ENCODE results near the gene TAS1R1.

TAS1R1 gene

GRCh38 chr1:6614929-6615785, 60.0 kb downstream of the TAS1R1 start:
- Mint-ChIP-seq H3K4me3 (peak overlapping the region; percentile 84), H3K27me3 (no peaks in the 10 kb centered on the region), H3K36me3 (no peaks in the 10 kb centered on the region), H3K4me1 (ENCODE audit: low read depth) (peaks cover 22% of the 10 kb centered on the region), H3K27ac (peak overlapping the region; percentile 79), H3K9me3 (ENCODE audit: low read depth) (no peaks in the 10 kb centered on the region)

GRCh38 chr1:6619045-6619444, 63.9 kb downstream of the TAS1R1 start:
- H3K4me1 Mint-ChIP-seq (ENCODE audit: low read depth) = peaks cover 7% of the 10 kb centered on the region
- H3K9me3 Mint-ChIP-seq (ENCODE audit: low read depth) = no peaks in the 10 kb centered on the region
- no peak overlapping the region for H3K27ac Mint-ChIP-seq
- H3K27me3 Mint-ChIP-seq = no peaks in the 10 kb centered on the region
- H3K4me3 Mint-ChIP-seq = no peak overlapping the region
- H3K36me3 Mint-ChIP-seq = no peaks in the 10 kb centered on the region

GRCh38 chr1:6621429-6622391, 66.6 kb downstream of the TAS1R1 start:
- H3K4me1 Mint-ChIP-seq (ENCODE audit: low read depth) = peaks cover 14% of the 10 kb centered on the region
- H3K27ac Mint-ChIP-seq = no peak overlapping the region
- H3K27me3 Mint-ChIP-seq = no peaks in the 10 kb centered on the region
- no peak overlapping the region for H3K4me3 Mint-ChIP-seq
- H3K9me3 Mint-ChIP-seq (ENCODE audit: low read depth) = no peaks in the 10 kb centered on the region
- no peaks in the 10 kb centered on the region for H3K36me3 Mint-ChIP-seq

- Mint-ChIP-seq H3K27ac (peak overlapping the region; percentile 34), H3K4me1 (ENCODE audit: low read depth) (peaks cover 21% of the 10 kb centered on the region), H3K36me3 (no peaks in the 10 kb centered on the region), H3K4me3 (no peak overlapping the region), H3K9me3 (ENCODE audit: low read depth) (no peaks in the 10 kb centered on the region), H3K27me3 (no peaks in the 10 kb centered on the region)
Observed at GRCh38 chr1:6622396-6623152, 67.5 kb downstream of the TAS1R1 start.

- peak overlapping the region; percentile 30 for H3K4me3 Mint-ChIP-seq
- H3K9me3 Mint-ChIP-seq (ENCODE audit: low read depth) = no peaks in the 10 kb centered on the region
- H3K4me1 Mint-ChIP-seq (ENCODE audit: low read depth) = peaks cover 26% of the 10 kb centered on the region
- no peaks in the 10 kb centered on the region for H3K27me3 Mint-ChIP-seq
- no peaks in the 10 kb centered on the region for H3K36me3 Mint-ChIP-seq
- peak overlapping the region; percentile 34 for H3K27ac Mint-ChIP-seq
Observed at GRCh38 chr1:6623269-6623965, 68.3 kb downstream of the TAS1R1 start.

- Mint-ChIP-seq H3K27ac (peak within 1 kb of the TSS; percentile 81), H3K4me3 (peak within 1 kb of the TSS; percentile 95), H3K9me3 (ENCODE audit: low read depth) (no peaks in the 10 kb centered on the region), H3K4me1 (ENCODE audit: low read depth) (peaks cover 27% of the 10 kb centered on the region), H3K27me3 (no peaks in the 10 kb centered on the region), H3K36me3 (no peaks in the 10 kb centered on the region)
Observed at GRCh38 chr1:6624710-6625583, 69.8 kb downstream of the TAS1R1 start, which contains the start of gene THAP3. THAP3 (plus strand) TSS chr1:6624868; CDS start chr1:6625219, 351 bp downstream.

- no peaks in the 10 kb centered on the region for H3K9me3 Mint-ChIP-seq (ENCODE audit: low read depth)
- H3K4me1 Mint-ChIP-seq (ENCODE audit: low read depth) = peaks cover 27% of the 10 kb centered on the region
- no peaks in the 10 kb centered on the region for H3K27me3 Mint-ChIP-seq
- no peaks in the 10 kb centered on the region for H3K36me3 Mint-ChIP-seq
- peak overlapping the region; percentile 95 for H3K4me3 Mint-ChIP-seq
- no peak overlapping the region for H3K27ac Mint-ChIP-seq
Observed at GRCh38 chr1:6625584-6626149, 70.6 kb downstream of the TAS1R1 start.

GRCh38 chr1:6627031-6627430, 71.9 kb downstream of the TAS1R1 start:
- H3K4me1 Mint-ChIP-seq (ENCODE audit: low read depth) = peaks cover 27% of the 10 kb centered on the region
- no peaks in the 10 kb centered on the region for H3K27me3 Mint-ChIP-seq
- H3K36me3 Mint-ChIP-seq = no peaks in the 10 kb centered on the region
- no peaks in the 10 kb centered on the region for H3K9me3 Mint-ChIP-seq (ENCODE audit: low read depth)
- peak overlapping the region; percentile 95 for H3K4me3 Mint-ChIP-seq
- no peak overlapping the region for H3K27ac Mint-ChIP-seq

GRCh38 chr1:6627841-6628545, 72.9 kb downstream of the TAS1R1 start:
- Mint-ChIP-seq H3K27ac (peak overlapping the region; percentile 50), H3K27me3 (no peaks in the 10 kb centered on the region), H3K4me3 (peak overlapping the region; percentile 60), H3K4me1 (ENCODE audit: low read depth) (peaks cover 27% of the 10 kb centered on the region), H3K36me3 (no peaks in the 10 kb centered on the region), H3K9me3 (ENCODE audit: low read depth) (no peaks in the 10 kb centered on the region)

- H3K4me3 Mint-ChIP-seq = no peak overlapping the region
- no peaks in the 10 kb centered on the region for H3K27me3 Mint-ChIP-seq
- H3K9me3 Mint-ChIP-seq (ENCODE audit: low read depth) = no peaks in the 10 kb centered on the region
- no peak overlapping the region for H3K27ac Mint-ChIP-seq
- no peaks in the 10 kb centered on the region for H3K36me3 Mint-ChIP-seq
- H3K4me1 Mint-ChIP-seq (ENCODE audit: low read depth) = peaks cover 27% of the 10 kb centered on the region
Observed at GRCh38 chr1:6628971-6629479, 73.9 kb downstream of the TAS1R1 start.
